ENCODE data around the gene RASSF1. TPM values are rescaled to one million over a fixed set of nuclear protein-coding genes. Genes with fewer than 3 reads are reported as not detected.

The RASSF1 gene
- total RNA-seq, 1 experiment from 2014 or later: 32.0 TPM

GRCh38 chr3:50300681-50301254 is 39.9 kb downstream of the RASSF1 start:
- intact Hi-C loops (cut with micrococcal nuclease): no loop called here
- Mint-ChIP-seq H3K9me3 (ENCODE audit: unreplicated experiment) (no peaks in the 10 kb centered on the region), H3K4me3 (ENCODE audit: unreplicated experiment) (peak overlapping the region; percentile 92), H3K36me3 (ENCODE audit: insufficient read depth, unreplicated experiment) (no peaks in the 10 kb centered on the region), H3K27me3 (ENCODE audit: insufficient read depth, unreplicated experiment) (no peaks in the 10 kb centered on the region), H3K4me1 (ENCODE audit: insufficient read depth, unreplicated experiment) (peaks cover 7% of the 10 kb centered on the region), H3K27ac (ENCODE audit: low read depth, unreplicated experiment) (peak overlapping the region; percentile 97)
- no peak for TF ChIP-seq CTCF (IDR thresholded peaks at IDR 0.05; ENCODE audit: unreplicated experiment)
- ChIA-PET CTCF (interaction anchor here (0.7 to 1.5 kb wide), 3 partner anchors 23 to 56 kb away, joined by 3 to 6 read pairs (median 3); partner anchors contain the start of gene HYAL2), POLR2A (interaction anchor here (1.4 to 3.3 kb wide), 4 partner anchors 9 to 33 kb away, joined by 3 to 24 read pairs (median 3); partner anchors contain the start of gene TUSC2)
- BruUV-seq (replicated peaks): no TSS peak
- DNase-seq (ENCODE audit: unreplicated experiment): no peak

- CTCF ChIA-PET: interaction anchor here (0.6 to 5.7 kb wide), 10 partner anchors 23 to 1084 kb away, joined by 3 to 30 read pairs (median 3); partner anchors contain the start of gene HYAL2
- no peaks in the 10 kb centered on the region for H3K27me3 Mint-ChIP-seq (ENCODE audit: insufficient read depth, unreplicated experiment)
- intact Hi-C loops (cut with micrococcal nuclease): loop anchor here (1.0 kb wide), 1 partner anchor 21 kb away; no protein-coding TSS in a partner anchor
- peak overlapping the region; percentile 97 for H3K27ac Mint-ChIP-seq (ENCODE audit: low read depth, unreplicated experiment)
- no peaks in the 10 kb centered on the region for H3K36me3 Mint-ChIP-seq (ENCODE audit: insufficient read depth, unreplicated experiment)
- TF ChIP-seq CTCF (IDR thresholded peaks at IDR 0.05; ENCODE audit: unreplicated experiment): no peak
- BruUV-seq (replicated peaks): TSS peak; percentile 91
- H3K9me3 Mint-ChIP-seq (ENCODE audit: unreplicated experiment): no peaks in the 10 kb centered on the region
- peak overlapping the region; percentile 92 for H3K4me3 Mint-ChIP-seq (ENCODE audit: unreplicated experiment)
- no peak for DNase-seq (ENCODE audit: unreplicated experiment)
- peaks cover 7% of the 10 kb centered on the region for H3K4me1 Mint-ChIP-seq (ENCODE audit: insufficient read depth, unreplicated experiment)
- POLR2A ChIA-PET: interaction anchor here (0.5 to 3.3 kb wide), 16 partner anchors 8 to 1199 kb away, joined by 3 to 30 read pairs (median 5); partner anchors contain the start of genes GNAI2 and TUSC2
These were observed 40.5 kb downstream of the RASSF1 start for GRCh38 chr3:50299929-50300680.

DNA sequence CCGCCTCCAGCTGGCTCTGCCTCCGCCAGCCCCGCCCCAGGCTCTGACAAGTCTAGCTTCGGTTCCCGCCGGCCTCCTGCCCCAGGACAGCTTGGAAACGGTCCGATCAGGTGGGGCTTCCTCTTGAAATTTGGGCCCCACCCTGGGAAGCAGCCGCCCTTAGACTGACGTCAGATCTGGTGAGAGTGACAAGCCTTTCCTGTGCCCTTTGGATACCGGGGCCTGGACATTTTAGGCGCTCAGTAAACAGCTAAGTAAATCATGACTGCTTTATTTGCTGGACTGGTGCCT is 41.1 kb downstream of the RASSF1 start:
- CTCF ChIA-PET: interaction anchor here (0.6 to 5.7 kb wide), 10 partner anchors 22 to 1085 kb away, joined by 3 to 30 read pairs (median 4); partner anchors contain the start of gene HYAL2
- BruUV-seq (replicated peaks): no TSS peak
- H3K27ac Mint-ChIP-seq (ENCODE audit: low read depth, unreplicated experiment): peak overlapping the region; percentile 97
- no peaks in the 10 kb centered on the region for H3K36me3 Mint-ChIP-seq (ENCODE audit: insufficient read depth, unreplicated experiment)
- DNase-seq (ENCODE audit: unreplicated experiment): no peak
- peaks cover 7% of the 10 kb centered on the region for H3K4me1 Mint-ChIP-seq (ENCODE audit: insufficient read depth, unreplicated experiment)
- no peaks in the 10 kb centered on the region for H3K9me3 Mint-ChIP-seq (ENCODE audit: unreplicated experiment)
- no peaks in the 10 kb centered on the region for H3K27me3 Mint-ChIP-seq (ENCODE audit: insufficient read depth, unreplicated experiment)
- intact Hi-C loops (cut with micrococcal nuclease): loop anchor here (1.0 kb wide), 1 partner anchor 22 kb away; no protein-coding TSS in a partner anchor
- H3K4me3 Mint-ChIP-seq (ENCODE audit: unreplicated experiment): peak overlapping the region; percentile 92
- TF ChIP-seq CTCF (IDR thresholded peaks at IDR 0.05; ENCODE audit: unreplicated experiment): no peak
- POLR2A ChIA-PET: interaction anchor here (0.5 to 3.3 kb wide), 18 partner anchors 9 to 1753 kb away, joined by 3 to 30 read pairs (median 4); partner anchors contain the start of genes GNAI2, HEMK1, RAD54L2 and TUSC2

Measured in MCF 10A (cell line).